OCI-LY7 (cell line): ENCODE data around the gene S100Z. TPM values are rescaled to one million over a fixed set of nuclear protein-coding genes. Genes with fewer than 3 reads are reported as not detected.

ENCODE experiments used
- small RNA-seq: library from RNA; depleted of rRNA; stranded (forward); fragments of <200 nt; gene quantifications from one replicate; pipeline ENCODE3, GENCODE V24; 2014
- total RNA-seq, 2 experiments: library from RNA; depleted of rRNA in 1 of 2; stranded (reverse); fragments of >200 nt in 1 of 2; shearing (Covaris generic) in 1 of 2; gene quantifications; 2 replicates each; pipeline ENCODE4 v1.2.3, GENCODE V29; 2014 to 2022

Gene S100Z
- total RNA-seq, 2 experiments from 2014 or later: 51.1 to 66.6 TPM

Small RNAs within 50 kb of the gene (small RNA-seq; reads per million reads assigned to genes)
- gene RN7SL208P (not detected), gene RNU6ATAC36P (not detected)

Other genes with a start within 250 kb of the S100Z start
- gene F2RL2, start 226.6 kb upstream of the S100Z start, total RNA-seq (2014; rRNA removed; shearing (Covaris generic)): 0.03 TPM in 1 of 2 replicates, not detected in the other
- not detected in 2 replicates for gene F2RL2, start 226.6 kb upstream of the S100Z start, total RNA-seq (2022)
- not detected in 2 replicates for gene F2R, start 133.9 kb upstream of the S100Z start, total RNA-seq (2014; rRNA removed; shearing (Covaris generic))
- 0.08 and 0.09 TPM in 2 replicates for gene F2R, start 133.9 kb upstream of the S100Z start, total RNA-seq (2022)
- not detected in 2 replicates for gene F2RL1, start 31.0 kb upstream of the S100Z start, total RNA-seq (2014; rRNA removed; shearing (Covaris generic))
- not detected in 2 replicates for gene F2RL1, start 31.0 kb upstream of the S100Z start, total RNA-seq (2022)
- gene CRHBP, start 103.0 kb downstream of the S100Z start, total RNA-seq (2014; rRNA removed; shearing (Covaris generic)): 38.5 and 40.3 TPM in 2 replicates
- 41.6 and 46.9 TPM in 2 replicates for gene CRHBP, start 103.0 kb downstream of the S100Z start, total RNA-seq (2022)
- gene AGGF1, start 180.4 kb downstream of the S100Z start, total RNA-seq (2014; rRNA removed; shearing (Covaris generic)): 18.5 and 19.3 TPM in 2 replicates
- gene AGGF1, start 180.4 kb downstream of the S100Z start, total RNA-seq (2022): 32.2 and 33.6 TPM in 2 replicates
- gene ZBED3, start 237.3 kb downstream of the S100Z start, total RNA-seq (2014; rRNA removed; shearing (Covaris generic)): 1.2 and 3.6 TPM in 2 replicates
- 12.6 and 13.2 TPM in 2 replicates for gene ZBED3, start 237.3 kb downstream of the S100Z start, total RNA-seq (2022)